Measurements from ENCODE around the gene IGFL4. TPM values are rescaled to one million over a fixed set of nuclear protein-coding genes. Genes with fewer than 3 reads are reported as not detected.

The IGFL4 gene
- total and polyA plus RNA-seq, 10 of the 15 experiments (the other 5 are each of a cell fraction or from before 2014, with no cell fraction given) = not detected

DNA sequence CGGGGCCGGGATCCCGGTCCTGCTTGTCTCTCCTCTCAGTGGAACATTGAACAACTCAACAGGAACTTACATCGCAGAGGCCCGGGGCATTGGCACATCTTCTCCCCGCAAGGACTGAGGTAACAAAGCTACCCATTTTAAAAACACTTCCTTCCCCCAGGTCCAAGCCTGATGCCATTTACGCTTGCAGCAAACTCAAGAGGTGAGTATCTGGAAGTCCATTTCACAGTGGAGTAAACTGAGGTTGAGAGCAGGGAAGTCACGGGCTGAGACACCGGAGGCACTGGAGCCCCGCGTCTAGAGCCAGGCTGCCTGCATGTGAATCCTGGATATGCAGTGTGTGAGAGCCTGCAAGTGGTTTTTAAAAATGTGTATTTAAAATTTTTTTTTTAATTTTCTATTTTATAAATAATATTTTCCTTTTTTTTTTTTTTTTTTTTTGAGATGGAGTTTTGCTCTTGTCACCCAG, 17.5 kb downstream of the IGFL4 start:
- no peak overlapping the region for H3K4me3 ChIP-seq
- no peak overlapping the region for H3K27ac ChIP-seq (ENCODE audit: control insufficient read depth, insufficient read depth)
- H3K9ac ChIP-seq (ENCODE audit: control insufficient read depth, insufficient read depth, low read length) = no peak overlapping the region
- in situ Hi-C loops (cut with MboI) = no loop called here
- POLR2A ChIA-PET = no interaction called here
- H3K4me1 ChIP-seq (ENCODE audit: control insufficient read depth, insufficient read depth, low read length) = no peaks in the 10 kb centered on the region
- no TSS peak for BruUV-seq (replicated peaks)
- H3K79me2 ChIP-seq (ENCODE audit: control insufficient read depth, insufficient read depth, low read length) = no peaks in the 10 kb centered on the region
- CTCF ChIA-PET = no interaction called here
- H4K20me1 ChIP-seq (ENCODE audit: control insufficient read depth, insufficient read depth) = no peaks in the 10 kb centered on the region
- TF ChIP-seq ZNF622 (IDR thresholded peaks at IDR 0.05) (no peak), SIX5 (IDR thresholded peaks at IDR 0.05; ENCODE audit: low read depth, low read length, severe bottlenecking) (no peak), HCFC1 (IDR thresholded peaks at IDR 0.05; ENCODE audit: low read length) (no peak), ZBED1 (IDR thresholded peaks at IDR 0.05; ENCODE audit: borderline replicate concordance) (no peak), CREM (IDR thresholded peaks at IDR 0.05; ENCODE audit: low read depth) (no peak), SREBF2 (IDR thresholded peaks at IDR 0.05; ENCODE audit: low read length) (no peak), FOXK2 (IDR thresholded peaks at IDR 0.05) (no peak), CBX3 (IDR thresholded peaks at IDR 0.05; ENCODE audit: borderline replicate concordance, low read depth) (no peak), EGR1 (IDR thresholded peaks at IDR 0.05; ENCODE audit: borderline replicate concordance in 1 of 2, low read depth in 2 of 2, low read length in 2 of 2) (no peak), YBX1 (IDR thresholded peaks at IDR 0.05) (no peak), MTA3 (IDR thresholded peaks at IDR 0.05; ENCODE audit: borderline replicate concordance, low read length) (no peak), SUPT20H (IDR thresholded peaks at IDR 0.05; ENCODE audit: borderline replicate concordance, control insufficient read depth, low read depth, low read length) (no peak), NFYB (IDR thresholded peaks at IDR 0.05; ENCODE audit: insufficient read depth, low read depth, low read length) (no peak), CBX5 (IDR thresholded peaks at IDR 0.05; ENCODE audit: low read depth) (no peak), FOS (IDR thresholded peaks at IDR 0.05; ENCODE audit: borderline replicate concordance, extremely low read depth, insufficient read length) (no peak), ZNF384 (IDR thresholded peaks at IDR 0.05; ENCODE audit: borderline replicate concordance, low read depth, low read length) (no peak), PML (IDR thresholded peaks at IDR 0.05; ENCODE audit: low read length) (no peak), MEF2A (IDR thresholded peaks at IDR 0.05; ENCODE audit: insufficient read depth, low read depth, low read length) (no peak)
- TF ChIP-seq, protein P1, sequence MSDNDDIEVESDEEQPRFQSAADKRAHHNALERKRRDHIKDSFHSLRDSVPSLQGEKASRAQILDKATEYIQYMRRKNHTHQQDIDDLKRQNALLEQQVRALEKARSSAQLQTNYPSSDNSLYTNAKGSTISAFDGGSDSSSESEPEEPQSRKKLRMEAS (IDR thresholded peaks at IDR 0.05; ENCODE audit: low read depth, low read length) = no peak
- TF ChIP-seq, protein P2, sequence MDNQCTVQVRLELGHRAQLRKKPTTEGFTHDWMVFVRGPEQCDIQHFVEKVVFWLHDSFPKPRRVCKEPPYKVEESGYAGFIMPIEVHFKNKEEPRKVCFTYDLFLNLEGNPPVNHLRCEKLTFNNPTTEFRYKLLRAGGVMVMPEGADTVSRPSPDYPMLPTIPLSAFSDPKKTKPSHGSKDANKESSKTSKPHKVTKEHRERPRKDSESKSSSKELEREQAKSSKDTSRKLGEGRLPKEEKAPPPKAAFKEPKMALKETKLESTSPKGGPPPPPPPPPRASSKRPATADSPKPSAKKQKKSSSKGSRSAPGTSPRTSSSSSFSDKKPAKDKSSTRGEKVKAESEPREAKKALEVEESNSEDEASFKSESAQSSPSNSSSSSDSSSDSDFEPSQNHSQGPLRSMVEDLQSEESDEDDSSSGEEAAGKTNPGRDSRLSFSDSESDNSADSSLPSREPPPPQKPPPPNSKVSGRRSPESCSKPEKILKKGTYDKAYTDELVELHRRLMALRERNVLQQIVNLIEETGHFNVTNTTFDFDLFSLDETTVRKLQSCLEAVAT (IDR thresholded peaks at IDR 0.05) = no peak
- RAD21 ChIA-PET (ENCODE audit: unreplicated experiment) = no interaction called here
- WGBS (ENCODE audit: insufficient coverage, insufficient replicate concordance, low lambda C conversion rate, missing lambda C conversion rate) = 78% methylated on average over 11 of the region's 11 CpGs
- intact Hi-C loops (cut with micrococcal nuclease; ENCODE audit: unreplicated experiment) = no loop called here
- no peak for DNase-seq (ENCODE audit: low read depth, low spot score)
- H3K27me3 ChIP-seq (replicated peaks in 1 of 2; ENCODE audit: control insufficient read depth in 2 of 2, insufficient read depth in 2 of 2, low read length in 1 of 2) = no peaks in the 10 kb centered on the region
- H3K9me3 ChIP-seq (replicated peaks; ENCODE audit: control insufficient read depth, insufficient read depth, low read length) = no peaks in the 10 kb centered on the region
- H3K36me3 ChIP-seq (ENCODE audit: control insufficient read depth in 2 of 2, insufficient read depth in 2 of 2, low read length in 1 of 2) = no peaks in the 10 kb centered on the region
- no peak overlapping the region for H3K4me2 ChIP-seq (ENCODE audit: control insufficient read depth, insufficient read depth)
- ATAC-seq = no peak
- H2AFZ ChIP-seq (ENCODE audit: control insufficient read depth, low read depth, low read length) = no peak overlapping the region
- FAIRE-seq = no peak
- SMC1A ChIA-PET (ENCODE audit: uncharacterized antibody, unreplicated experiment) = interaction anchor here (1.4 kb wide), 1 partner anchor 242 kb away, joined by 3 read pairs; no protein-coding TSS in a partner anchor

Data from GM12878 (cell line).